ENCODE results near the gene GATAD2A. TPM values are rescaled to one million over a fixed set of nuclear protein-coding genes. Genes with fewer than 3 reads are reported as not detected.
"Not testable (repeated sequence)": the region's sequence is repeated elsewhere in the genome, so short reads cannot be mapped to it uniquely, and the experiment has no call there.

GATAD2A gene
- total RNA-seq, 1 donor from 2014 or later: 25.9 TPM

GRCh38 chr19:19385131-19385895 is 20.2 kb upstream of the GATAD2A start:
- DNase-seq (ENCODE audit: missing footprints) (peak; percentile 100), ATAC-seq (peak; percentile 98)
- intact Hi-C loops (cut with DNase I): loop anchor here (1.0 kb wide), 1 partner anchor 20 kb away; the partner anchor contains the start of gene GATAD2A

GRCh38 chr19:19385896-19386869 is 19.3 kb upstream of the GATAD2A start:
- intact Hi-C loops (cut with DNase I): loop anchor here (1.0 kb wide), 1 partner anchor 19 kb away; the partner anchor contains the start of gene GATAD2A
- no peak for ATAC-seq
- peak; percentile 58 for DNase-seq (ENCODE audit: missing footprints)

- DNase-seq (ENCODE audit: missing footprints) (no peak), ATAC-seq (no peak)
- intact Hi-C loops (cut with DNase I): no loop called here
These were observed 18.4 kb upstream of the GATAD2A start for GRCh38 chr19:19387108-19387507.

DNA sequence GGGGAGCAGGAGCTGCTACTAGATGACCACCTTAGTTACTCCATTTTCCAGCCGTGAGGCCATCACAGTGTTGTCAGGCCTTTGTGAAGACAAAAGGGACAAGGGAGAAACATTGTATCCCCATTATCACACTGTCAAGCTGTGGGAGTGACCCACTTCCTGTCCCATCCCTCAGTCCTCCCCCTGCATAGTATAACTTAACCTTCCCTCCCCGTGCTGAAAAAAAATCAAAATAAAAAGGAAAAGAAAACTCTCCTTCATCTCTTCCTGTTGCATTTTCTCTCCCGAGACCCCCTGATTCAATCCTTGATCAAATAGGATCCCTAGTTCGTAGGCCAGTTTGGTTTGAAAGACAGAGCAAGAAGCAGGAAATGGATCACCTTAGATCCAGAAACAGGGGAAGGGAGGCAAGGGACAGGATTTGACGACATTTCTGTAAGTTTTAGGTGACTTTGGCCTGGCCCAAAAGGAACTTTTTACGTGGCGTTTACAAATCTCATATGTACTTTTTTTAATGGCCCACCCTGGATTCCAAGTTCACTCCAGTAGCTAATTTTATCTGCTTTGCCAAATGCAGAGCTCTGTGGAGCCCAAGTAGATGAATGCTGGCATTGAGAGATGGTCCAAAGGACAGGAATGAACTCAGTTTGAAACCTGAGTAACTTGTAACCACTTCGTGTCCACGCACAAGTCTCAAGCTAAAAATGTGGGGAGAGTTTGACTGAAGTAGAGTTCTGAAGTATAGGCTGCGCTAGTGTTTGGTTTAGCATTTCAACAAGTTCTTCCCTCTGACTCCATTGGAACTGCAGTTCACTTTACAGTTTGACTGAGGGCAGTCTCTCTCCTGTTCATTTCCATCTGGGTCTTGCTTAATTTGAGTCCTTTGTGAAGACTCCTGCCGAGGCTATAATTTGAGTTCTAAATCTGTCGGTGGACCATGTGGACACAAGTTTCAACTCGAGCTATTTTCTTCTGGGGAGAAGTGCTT is 16.6 kb upstream of the GATAD2A start:
- peak; percentile 2 for DNase-seq (ENCODE audit: missing footprints)
- no peak for ATAC-seq
- intact Hi-C loops (cut with DNase I): no loop called here

DNA sequence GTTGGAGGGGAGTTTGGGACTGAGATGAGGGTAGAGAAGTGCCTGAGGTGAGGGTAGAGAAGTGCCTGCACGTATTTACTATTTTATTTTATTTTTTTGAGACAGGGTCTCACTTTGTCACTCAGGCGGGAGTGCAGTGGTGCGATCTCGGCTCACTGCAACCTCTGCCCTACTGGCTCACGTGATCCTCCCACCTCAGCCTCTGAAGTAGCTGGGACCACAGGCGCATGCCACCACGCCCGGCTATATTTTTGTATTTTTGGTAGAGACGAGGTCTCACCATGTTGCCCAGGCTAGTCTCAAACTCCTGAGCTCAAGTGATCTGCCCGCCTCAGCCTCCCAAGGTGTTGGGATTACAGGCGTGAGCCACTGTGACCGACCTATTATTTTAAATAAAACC is 15.8 kb upstream of the GATAD2A start:
- ATAC-seq; intact Hi-C loops (cut with DNase I): not testable (repeated sequence)
- peak; percentile 64 for DNase-seq (ENCODE audit: missing footprints)

- ATAC-seq; DNase-seq (ENCODE audit: missing footprints); intact Hi-C loops (cut with DNase I): not testable (repeated sequence)
These were observed 11.1 kb upstream of the GATAD2A start for GRCh38 chr19:19394333-19394732.

DNA sequence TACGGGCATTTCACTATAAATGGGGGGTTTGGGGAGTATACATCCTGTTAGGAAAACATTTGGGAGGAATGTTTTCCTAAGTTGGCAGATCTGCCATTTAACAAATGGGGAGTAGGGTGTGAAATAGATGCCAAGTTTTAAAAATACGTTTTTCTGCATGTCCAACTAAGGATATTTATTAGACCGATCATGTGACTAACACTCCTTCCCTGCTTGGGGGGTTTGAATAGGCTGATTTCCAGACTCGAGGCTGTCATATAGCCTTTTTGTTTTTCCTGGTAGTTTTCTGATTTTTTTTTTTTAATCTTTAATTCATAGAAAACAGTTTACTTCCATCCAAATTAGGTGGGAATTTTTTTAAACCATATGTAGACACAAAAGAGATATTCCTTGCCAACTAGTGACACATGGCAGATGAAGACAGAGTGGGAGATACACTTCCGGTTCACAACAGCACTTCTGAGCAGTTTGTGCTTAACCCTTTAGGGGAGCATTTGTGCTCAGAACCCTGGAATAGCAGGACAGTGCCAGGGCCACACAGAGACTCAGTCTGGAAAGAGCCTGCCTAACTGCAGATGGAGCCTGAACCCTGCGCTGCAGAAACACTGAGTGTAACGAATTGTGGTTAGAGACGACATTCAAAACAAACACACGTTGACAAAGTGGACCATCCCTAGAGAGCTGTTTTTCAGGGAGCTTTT is 5.6 kb upstream of the GATAD2A start:
- DNase-seq (ENCODE audit: missing footprints) (no peak), ATAC-seq (no peak)
- intact Hi-C loops (cut with DNase I): no loop called here

GRCh38 chr19:19402656-19403372 is 2.7 kb upstream of the GATAD2A start:
- ATAC-seq (no peak), DNase-seq (ENCODE audit: missing footprints) (no peak)
- intact Hi-C loops (cut with DNase I): no loop called here

- DNase-seq (ENCODE audit: missing footprints) (no peak), ATAC-seq (no peak)
- intact Hi-C loops (cut with DNase I): no loop called here
These were observed 2.0 kb upstream of the GATAD2A start for GRCh38 chr19:19403373-19403901.

- intact Hi-C loops (cut with DNase I): loop anchor here (1.0 to 5.0 kb wide), 4 partner anchors 21 to 81 kb away; no protein-coding TSS in a partner anchor
- ATAC-seq: no peak
- peak; percentile 75 for DNase-seq (ENCODE audit: missing footprints)
These were observed 749 bp downstream of the GATAD2A start for GRCh38 chr19:19405971-19406877.

GRCh38 chr19:19406878-19407632 is 1.6 kb downstream of the GATAD2A start:
- intact Hi-C loops (cut with DNase I): loop anchor here (2.0 to 5.0 kb wide), 3 partner anchors 40 to 80 kb away; no protein-coding TSS in a partner anchor
- DNase-seq (ENCODE audit: missing footprints): no peak

DNA sequence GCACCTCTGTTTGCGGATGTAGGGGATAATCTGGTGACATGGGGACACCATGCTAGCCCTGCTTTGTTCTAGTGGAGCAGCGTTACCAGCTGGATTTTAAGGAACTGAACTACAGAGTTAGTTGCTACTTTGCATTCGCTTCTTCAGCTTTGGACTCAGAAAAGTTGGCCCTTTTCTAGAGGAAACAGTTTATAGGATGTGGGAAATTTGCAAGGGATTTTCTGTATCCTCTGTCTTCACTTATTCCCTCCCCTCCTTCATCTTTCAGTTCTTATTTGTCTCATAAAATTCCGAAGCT is 2.1 kb downstream of the GATAD2A start:
- DNase-seq (ENCODE audit: missing footprints): no peak
- intact Hi-C loops (cut with DNase I): loop anchor here (2.0 to 5.0 kb wide), 3 partner anchors 41 to 80 kb away; no protein-coding TSS in a partner anchor

More at GRCh38 chr19:19406878-19407632, 1.6 kb downstream of the GATAD2A start:
- ATAC-seq: no peak

DNA sequence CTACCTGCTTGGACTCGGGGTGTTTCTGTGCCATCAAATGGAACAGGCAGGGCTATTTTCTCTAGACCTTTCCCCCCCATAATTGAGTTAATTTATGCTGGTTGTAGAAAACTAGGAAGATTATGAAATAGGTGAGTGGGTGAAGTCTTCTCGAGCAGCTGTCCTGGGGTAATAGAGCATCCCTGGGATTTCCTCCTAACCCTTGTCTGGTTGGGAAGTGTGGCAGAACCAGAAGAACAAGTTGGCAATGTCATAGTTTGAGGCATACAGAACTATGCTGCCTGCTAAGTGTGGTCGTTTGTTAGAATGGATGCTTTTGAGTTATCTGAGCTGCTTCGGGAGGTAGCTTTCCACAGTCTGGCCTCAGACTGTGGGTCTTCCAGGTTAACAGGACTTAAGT is 3.7 kb downstream of the GATAD2A start:
- DNase-seq (ENCODE audit: missing footprints) (no peak), ATAC-seq (no peak)
- intact Hi-C loops (cut with DNase I): loop anchor here (5.0 kb wide), 2 partner anchors 48 to 78 kb away; no protein-coding TSS in a partner anchor

More for the DNA sequence above, 2.1 kb downstream of the GATAD2A start:
- ATAC-seq: no peak

DNA sequence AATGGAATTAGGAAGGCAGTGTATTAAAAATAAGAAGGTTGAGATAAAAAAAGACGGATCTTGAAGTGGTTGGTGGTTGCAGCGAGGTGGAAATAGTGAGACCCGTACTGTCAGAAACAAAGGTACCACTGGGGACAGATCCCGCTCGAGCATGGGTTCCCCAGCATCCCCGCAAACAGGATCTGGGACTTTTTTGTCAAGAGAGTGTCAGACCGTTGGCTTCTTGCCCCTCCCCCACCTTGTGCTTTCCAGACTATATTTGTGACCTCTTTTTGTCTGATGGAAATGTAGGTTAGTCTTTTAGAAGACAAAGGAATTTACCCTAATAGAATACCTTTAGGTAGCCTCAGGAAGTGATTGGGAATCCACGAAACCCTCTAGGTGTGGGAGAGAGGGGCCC is 4.2 kb downstream of the GATAD2A start:
- intact Hi-C loops (cut with DNase I): loop anchor here (5.0 kb wide), 2 partner anchors 48 to 78 kb away; no protein-coding TSS in a partner anchor
- DNase-seq (ENCODE audit: missing footprints): no peak
- no peak for ATAC-seq
